GM21447 (cell line): Measurements from ENCODE around the gene KHK.

Experiments
- ATAC-seq: cut with Tn5 transposase; IDR thresholded peaks from one replicate; pipeline ENCODE4 v1.9.1; 2021; ENCODE audit not compliant: unreplicated experiment

Gene KHK

DNA sequence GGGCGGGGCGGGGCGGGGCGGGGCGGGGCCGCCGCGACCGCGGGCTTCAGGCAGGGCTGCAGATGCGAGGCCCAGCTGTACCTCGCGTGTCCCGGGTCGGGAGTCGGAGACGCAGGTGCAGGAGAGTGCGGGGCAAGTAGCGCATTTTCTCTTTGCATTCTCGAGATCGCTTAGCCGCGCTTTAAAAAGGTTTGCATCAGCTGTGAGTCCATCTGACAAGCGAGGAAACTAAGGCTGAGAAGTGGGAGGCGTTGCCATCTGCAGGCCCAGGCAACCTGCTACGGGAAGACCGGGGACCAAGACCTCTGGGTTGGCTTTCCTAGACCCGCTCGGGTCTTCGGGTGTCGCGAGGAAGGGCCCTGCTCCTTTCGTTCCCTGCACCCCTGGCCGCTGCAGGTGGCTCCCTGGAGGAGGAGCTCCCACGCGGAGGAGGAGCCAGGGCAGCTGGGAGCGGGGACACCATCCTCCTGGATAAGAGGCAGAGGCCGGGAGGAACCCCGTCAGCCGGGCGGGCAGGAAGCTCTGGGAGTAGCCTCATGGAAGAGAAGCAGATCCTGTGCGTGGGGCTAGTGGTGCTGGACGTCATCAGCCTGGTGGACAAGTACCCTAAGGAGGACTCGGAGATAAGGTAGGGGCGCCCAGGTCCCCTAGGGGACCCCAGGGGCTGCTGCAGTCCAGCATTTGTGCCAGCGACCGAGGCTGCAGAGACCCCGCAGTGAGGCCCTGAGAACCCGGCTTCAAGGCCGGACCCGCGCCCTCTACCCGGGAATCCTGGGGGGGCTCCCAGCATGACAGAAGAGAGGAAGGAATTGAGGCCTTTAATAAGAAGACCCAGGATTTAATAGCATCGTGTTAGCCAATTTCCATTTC, at the start of gene KHK:
Gene KHK (plus strand): TSS at position 49 of the 870 bp plus-strand sequence. CDS start 488 bp downstream, at position 537.
- ATAC-seq = peak; percentile 12

DNA sequence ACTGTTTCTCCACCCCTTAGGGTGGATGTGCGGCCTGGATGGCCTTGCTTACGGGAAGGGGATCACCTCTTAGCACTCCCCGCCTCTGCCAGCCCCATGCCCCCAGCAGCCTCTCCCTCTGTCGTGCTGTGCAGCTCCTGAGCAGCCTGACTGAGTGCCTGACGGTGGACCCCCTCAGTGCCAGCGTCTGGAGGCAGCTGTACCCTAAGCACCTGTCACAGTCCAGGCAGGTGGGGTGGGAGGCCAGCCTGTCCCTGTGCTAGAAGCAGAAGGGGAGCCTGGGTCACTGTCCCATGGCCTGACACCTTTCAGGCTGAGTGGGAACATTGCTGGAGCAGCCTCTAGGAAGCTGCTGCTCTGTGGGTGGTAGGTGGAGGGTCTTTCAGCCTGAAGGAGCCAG, 48.6 kb upstream of the KHK start:
- ATAC-seq = no peak

DNA sequence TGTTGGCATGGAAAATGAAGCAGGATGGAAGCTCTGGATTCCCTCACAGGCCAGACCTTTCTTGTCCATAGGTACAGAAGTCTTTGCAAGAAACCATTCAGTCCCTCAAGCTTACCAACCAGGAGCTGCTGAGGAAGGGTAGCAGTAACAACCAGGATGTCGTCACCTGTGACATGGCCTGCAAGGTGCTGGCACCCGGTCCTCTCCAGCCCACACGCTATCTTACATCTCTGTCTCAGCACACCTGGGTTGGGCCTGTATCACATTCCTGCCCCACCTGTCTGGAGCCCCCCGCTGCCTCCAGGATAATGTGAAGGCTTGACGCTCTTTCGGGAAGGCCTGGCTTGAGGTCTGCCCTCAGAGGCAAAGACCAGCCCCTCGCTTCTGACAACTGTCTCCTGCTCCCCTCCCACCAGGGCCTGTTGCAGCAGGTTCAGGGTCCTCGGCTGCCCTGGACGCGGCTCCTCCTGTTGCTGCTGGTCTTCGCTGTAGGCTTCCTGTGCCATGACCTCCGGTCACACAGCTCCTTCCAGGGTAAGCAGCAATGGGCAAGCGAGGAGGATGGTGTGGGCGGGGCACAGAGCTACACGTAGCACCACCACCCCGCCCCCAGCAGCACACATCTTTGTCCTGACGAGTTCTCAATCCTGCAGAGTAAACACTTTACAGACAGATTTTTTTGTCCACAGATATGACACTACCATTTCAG, 47.8 kb upstream of the KHK start:
- no peak for ATAC-seq

DNA sequence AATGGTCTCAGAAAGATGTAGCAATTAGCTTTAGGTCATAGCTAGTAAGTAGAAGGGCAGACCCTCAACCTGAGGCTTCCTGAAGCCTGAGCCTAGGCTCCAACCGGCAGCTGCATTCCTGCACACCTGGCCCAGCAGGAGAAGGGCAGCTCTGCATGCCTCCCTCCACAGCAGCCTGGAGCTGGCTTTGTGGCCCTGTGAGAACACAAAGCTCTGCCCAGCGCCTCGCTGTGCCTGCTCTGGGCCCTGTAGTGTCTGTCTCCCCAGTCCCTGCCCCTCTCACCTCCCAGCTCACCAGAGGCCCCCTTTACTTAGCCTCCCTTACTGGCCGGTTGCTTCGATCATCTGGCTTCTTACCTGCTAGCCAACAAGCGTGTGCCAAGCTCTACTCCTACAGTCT, 47.1 kb upstream of the KHK start:
- no peak for ATAC-seq

DNA sequence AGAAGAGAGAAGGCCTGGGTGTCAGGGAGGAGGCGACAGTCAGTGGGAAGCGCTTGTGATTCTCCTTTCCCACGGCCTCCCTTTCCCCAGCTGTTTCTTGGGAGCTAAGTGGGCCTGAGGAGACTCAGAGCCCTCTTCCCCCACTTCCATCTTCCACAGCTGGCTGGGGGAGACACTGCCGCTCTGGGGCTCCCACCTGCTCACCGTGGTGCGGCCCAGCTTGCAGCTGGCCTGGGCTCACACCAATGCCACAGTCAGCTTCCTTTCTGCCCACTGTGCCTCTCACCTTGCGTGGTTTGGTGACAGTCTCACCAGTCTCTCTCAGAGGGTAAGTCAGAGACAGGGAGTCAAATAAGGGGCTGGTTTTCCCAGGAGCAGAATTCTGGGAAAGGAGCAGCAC, 46.7 kb upstream of the KHK start:
- ATAC-seq = no peak

DNA sequence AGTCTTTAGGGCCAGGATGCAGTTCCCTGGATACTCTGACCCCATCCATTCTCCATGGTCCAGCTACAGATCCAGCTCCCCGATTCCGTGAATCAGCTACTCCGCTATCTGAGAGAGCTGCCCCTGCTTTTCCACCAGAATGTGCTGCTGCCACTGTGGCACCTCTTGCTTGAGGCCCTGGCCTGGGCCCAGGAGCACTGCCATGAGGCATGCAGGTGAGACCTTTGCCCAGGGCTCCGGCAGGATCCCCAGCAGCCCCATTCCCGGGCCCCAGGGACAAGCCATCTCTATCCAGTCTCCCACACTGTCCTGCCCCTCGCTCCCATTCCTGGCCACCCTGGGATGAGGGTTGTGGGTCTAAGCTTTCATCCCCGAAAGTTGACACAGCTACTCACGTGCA, 46.3 kb upstream of the KHK start:
- ATAC-seq = no peak

DNA sequence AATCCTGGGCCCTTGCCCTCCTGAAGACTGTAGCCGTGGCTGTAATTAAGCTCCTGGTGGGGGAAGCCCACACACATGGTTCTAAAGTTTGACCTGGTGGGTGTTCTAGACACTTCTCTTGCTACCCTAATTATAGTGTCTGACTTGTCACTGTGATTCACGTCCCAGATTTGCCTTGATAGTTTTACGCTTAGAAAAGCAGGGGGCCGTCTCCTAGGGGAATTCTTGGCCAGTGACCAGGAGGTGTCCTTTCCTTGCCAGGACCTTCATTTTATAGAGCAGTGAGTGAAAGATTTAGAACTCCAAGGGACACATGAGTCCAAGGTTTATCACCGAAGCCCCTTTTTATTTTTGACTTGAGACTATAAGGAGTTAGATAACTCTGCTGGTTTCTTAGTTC, 44.8 kb upstream of the KHK start:
- peak; percentile 24 for ATAC-seq

DNA sequence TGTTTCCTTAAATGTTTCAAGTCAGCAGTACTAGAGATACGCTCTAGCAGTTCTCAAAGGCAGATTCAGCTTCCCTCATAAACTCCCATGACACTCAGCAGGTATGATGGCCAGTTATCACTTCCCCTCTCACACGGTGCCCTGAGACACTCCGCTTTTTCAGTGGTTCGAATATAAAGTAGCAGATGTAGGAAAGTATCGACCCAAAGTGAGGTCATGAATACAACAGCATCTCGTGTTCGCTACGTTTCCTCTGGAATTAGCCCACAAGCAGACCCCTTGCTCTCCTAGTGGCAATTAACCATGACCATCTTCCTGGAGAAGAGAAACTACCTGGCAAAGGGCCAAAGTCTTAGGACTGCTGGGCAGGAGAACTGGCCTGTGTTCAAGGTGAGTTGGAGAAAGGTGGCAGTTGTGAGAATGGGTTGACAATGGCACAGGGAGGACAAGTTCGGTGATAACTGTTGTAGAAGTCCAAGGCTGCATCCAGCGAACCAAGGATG, 44.4 kb upstream of the KHK start:
- ATAC-seq = peak; percentile 68

DNA sequence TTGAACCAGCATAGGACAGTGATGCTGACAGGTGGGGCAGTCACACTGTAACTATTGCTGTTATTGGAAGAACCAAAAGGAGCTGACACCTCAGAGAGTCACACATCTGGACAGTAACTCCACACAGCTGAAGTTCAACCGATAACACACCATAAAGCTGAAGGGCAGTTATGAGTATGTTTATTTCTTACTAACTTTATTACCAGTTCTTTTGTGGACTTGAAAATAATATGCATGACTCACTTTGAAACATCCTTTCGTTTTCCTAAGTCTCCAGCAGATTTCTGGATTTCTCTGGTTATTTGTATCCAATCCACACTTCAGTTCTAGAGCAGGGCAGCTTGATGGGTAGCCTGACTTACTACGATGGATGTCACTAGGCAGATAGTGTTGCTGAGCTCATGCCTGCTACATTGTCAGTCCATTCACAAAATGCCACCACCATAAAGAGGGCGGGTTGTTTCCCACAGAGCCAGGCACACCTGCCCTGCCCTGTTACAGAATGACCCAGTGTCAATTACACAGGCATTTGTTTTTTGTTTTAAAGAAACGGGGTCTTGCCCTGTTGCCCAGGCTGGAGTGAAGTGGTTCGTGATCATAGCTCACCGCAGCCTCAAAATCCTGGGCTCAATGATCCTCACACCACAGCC, 43.5 kb upstream of the KHK start:
- no peak for ATAC-seq

DNA sequence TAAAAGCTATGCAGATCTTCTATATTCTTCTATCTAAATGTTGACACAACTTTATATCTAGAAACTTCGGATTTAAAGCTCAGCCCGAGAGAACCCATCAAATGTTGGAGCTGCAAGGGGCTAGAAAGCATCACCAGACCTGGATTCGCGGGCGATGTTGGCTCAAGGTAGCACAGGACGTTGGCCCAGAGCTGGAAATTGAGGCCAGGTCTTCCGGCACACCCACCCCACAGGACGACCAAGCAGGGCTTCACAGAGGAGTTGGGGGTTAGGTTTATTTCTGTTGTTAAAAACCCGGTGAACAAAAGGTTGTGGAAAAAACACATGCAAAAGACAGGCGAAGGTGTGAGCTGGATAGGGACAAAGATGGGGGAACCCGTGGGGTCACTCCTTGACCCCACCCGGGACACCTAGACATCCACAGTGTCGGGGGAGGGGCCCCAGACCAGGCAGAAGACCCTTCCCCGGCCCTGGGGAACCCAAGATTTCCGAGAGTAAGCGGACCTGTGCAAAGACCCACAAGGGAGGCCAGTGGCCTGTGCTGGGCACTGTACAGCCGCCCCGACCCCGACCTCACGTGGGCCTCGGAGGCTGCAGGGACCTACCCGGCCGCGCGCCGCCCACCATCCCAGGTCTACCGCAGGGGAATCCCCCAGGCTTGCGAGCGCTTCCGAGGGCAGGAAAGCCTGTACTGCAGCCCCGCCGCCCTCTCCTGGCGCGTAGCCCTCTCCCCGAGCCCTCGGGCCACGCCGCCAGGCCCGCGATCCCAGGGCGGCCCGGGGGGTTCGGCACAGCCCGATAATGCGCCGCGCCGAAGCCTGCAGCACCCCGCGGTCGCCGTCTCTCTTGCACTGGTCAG, 36.9 kb upstream of the KHK start:
- peak; percentile 29 for ATAC-seq

DNA sequence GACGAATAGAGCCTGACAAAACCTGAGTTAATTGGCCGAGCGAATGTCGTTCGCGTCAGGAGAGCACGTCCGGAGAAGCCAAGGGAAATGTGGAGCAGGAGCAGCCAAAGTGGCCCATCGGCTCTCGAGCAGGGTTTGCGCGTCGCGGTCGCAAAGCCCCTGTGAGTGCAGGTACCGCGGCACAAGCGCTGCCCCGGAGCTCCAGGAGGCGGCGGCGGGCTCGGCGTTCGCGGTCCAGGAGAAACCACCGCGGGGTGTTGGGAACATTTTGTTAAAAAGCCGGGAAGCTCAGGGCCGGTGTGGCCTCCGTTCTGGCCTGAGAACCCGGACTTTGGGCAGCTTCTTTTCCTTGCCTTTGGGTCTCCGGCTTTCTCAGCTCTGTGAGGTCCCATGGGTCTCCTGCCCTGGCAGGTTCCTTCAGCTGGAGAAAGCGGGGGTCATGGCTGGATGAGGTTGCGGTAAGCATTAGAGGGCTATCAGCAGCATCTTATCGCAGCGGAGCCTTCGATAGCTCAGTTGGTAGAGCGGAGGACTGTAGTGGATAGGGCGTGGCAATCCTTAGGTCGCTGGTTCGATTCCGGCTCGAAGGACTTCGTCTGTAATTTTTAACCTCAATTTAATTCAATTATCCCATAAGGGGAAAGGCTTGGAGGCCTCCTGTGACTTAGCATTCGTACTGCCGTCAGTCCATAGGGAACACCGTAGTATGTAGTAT, 36.1 kb upstream of the KHK start:
- peak; percentile 60 for ATAC-seq

DNA sequence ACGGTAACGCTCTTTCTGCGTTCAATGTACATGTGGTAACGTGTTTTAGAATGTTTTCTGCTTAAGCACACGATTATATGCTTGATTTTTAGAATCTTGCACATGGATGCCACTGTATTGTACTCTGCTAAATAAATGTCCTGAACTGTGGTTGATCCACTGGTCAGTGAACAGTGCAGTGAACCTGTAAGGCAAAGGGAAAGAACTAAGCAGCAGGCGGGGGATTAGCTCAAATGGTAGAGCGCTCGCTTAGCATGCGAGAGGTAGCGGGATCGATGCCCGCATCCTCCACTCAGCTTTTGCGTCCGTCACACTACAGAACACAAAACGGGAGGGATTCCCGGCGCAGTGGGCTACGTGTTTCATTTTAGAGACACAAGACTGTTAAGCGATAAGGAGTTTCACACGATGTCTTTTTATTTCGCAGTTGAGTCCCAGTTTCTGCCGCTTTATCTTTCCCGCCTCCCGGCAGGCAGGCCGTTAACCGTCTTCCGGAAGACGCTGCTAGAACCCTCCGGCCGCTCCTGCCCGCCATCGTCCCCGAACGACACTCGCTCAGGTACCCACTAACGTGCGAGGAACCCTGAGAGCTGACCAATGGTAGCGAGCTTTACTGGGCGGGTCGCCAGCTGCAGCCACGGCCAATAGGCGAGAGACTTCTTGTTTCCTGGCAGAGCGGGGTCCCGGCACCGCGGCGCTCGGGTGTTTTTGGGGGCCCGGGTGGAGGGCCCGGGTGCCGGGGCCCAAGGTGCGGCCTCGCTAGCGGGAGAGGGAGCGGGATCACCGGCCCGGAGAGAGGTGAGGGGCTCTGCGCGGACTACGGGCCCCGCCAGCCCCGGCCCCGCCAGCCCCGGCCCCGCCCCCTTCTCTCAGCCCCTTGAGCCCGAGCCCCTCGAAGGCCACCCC, 35.3 kb upstream of the KHK start, which contains the start of gene AGBL5:
Gene AGBL5 (plus strand): TSS at position 673 of the 906 bp plus-strand sequence. CDS start 1,291 bp downstream, outside the sequence.
- ATAC-seq = peak; percentile 63

DNA sequence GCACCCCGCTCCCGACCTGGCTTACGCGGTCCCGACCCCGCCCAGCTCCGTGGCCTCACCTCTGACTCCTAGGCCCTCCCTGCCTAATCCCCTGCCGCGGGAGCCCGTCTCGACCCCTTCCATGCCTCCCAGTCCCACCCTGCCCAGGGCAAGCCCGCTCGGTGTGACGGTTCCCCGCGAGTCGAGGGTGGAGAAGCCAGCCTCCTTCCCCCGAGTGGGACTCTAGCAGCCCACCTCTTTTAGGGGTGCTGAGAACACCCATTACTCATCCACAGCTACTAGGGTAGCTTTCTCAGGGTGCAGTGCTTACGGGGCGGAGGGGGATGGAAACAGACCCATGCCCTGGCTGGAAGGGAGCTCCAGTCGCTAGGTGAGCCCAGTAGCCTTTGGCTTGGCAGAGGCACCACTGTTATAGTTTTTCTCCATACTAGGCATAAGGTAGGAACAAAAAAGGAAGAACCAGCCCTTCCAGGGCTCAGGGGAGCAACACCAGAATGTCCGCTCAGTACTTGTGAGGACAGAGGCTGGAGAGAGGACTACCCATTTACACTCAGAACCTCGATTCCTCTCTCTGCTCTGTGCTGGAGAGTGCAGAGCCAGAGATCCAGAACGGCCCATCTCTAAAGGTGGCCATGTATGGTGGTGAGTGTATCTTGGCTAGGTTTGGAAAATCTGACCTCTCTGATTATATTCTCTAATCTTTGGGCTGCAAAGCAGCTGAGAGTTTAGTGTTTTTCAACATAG, 34.5 kb upstream of the KHK start:
- no peak for ATAC-seq

DNA sequence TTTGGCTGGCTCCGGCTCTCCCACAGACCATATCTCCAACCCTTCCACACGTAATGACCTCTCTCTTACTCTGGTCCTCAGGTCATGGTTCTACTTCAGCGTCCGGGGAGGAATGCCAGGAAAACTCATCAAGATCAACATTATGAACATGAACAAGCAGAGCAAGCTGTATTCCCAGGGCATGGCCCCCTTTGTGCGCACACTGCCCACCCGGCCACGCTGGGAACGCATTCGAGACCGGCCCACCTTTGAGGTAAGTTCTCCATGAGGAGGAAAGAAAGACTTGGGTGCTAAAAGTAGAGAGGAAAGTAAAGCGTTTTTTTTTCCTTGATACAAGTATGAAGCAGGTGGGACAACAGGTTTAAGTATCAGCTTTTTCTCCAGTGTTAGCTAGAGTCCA, 33.3 kb upstream of the KHK start:
- ATAC-seq = no peak

DNA sequence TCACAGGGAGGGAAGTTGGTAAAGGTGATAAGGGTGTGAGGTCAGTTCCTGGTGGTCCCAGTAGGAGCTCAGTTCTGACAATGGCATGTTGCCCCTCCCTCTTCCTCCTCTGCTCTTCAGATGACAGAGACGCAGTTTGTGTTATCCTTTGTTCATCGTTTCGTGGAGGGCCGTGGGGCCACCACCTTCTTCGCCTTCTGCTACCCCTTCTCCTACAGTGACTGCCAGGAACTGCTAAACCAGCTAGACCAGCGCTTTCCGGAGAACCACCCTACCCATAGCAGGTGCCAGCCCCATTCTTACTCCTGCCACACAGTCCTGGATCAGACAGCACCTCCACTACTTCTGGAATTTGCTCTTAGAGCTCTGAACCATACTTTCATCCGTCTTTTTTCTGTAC, 32.8 kb upstream of the KHK start:
- ATAC-seq = no peak

DNA sequence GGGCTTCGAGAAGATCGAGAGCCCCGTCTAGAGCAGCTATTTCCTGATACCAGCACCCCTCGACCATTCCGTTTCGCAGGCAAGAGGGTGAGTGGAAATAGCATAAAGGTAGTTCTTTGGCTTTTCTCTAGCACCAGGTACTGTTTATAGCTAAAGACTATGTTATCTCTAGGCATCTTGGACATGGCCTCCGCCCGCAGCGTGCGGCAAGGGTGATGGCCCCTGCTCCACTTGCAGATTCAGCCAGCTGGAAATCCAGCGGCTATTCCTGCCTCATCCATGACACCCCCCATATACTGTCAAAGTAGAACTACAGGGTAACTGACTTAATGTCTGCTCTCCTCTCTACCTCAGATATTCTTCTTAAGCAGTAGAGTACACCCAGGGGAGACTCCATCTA, 31.9 kb upstream of the KHK start:
- ATAC-seq = no peak

DNA sequence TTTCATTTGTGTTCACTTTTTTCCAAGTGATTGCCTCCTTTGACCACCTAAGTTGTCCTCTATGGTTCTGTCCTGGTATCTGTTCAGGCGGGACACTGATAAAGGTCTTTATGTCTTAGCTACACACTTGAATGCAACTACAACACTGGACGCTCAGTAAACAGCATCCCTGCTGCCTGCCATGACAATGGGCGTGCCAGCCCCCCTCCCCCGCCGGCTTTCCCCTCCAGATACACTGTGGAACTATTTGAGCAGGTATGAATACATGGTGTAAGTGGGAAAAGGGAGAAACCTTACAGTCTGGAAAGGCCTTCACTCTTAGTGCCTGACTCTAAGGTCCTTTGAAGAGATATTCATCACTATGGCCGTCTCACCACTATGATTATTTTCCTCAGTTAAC, 29.4 kb upstream of the KHK start:
- no peak for ATAC-seq

DNA sequence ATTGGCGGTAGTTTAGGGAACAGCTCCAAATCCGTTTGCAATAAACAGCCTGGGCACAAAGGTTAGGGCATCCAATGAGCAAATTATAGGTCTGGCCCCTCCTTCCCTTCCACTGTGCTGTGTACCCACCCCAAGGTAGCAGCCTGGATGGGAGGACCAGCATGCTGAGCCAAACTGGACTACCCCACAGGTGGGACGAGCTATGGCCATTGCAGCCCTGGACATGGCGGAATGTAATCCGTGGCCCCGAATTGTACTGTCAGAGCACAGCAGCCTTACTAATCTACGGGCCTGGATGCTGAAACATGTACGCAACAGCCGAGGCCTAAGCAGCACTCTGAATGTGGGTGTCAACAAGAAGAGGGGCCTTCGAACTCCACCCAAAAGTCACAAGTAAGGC, 28.4 kb upstream of the KHK start:
- no peak for ATAC-seq
